Colon (tissue), 2 donors: ENCODE results near the gene NOP56.

ENCODE experiments used
- FAIRE-seq: peaks from 2 replicates; lab custom pipeline; 2012; peaks lifted over from hg19 to GRCh38; lab: Jason Lieb, UNC
- donor health status: control.
- donor health status: control.

NOP56 gene

DNA sequence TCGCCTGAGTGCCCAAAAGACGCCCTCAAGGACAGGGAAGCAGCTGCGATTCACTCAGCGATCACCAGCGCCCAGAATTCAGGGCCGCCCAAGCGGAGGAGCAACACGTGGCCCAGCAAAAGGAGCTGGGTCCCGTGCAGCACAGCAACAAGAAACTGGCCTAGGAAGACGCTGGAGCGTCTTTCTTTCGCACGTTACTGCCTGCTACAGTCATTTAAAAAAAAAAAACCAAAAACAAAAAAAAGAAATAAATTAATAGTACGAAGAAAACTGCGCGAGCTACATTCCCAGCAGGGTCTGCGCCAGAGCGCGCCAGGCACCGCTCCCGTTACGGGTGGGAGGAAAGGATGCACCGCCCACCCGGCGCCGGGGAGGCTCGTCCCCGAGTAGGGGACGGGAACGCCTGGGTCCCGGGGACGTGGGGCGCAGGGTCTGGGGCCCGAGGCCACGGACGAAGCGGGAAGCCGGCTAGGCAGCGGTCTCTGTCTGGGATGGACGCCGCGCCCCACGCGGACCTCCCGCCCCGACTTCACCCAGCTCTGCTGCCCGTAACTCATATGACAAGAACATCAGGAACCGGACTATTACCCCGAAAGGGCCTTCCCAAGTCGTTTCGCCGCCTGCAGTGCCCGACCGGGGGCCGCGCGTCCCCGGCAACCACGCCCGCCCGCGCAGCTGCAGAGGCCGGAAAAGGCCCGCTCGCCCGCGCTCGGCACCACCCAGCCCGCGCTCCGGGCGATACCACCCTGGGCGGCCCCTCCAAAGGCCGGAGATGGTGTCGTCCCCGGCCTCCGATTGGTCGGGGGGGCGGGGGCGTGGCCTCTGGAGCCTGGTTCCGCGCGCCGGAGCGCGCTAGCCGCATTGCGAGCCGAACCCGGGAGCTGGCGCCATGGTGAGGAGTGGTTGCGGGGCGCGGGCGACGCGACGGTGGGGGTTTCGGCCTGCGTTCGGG lies at the start of gene NOP56:
NOP56 (plus strand) TSS at position 861 of the 952 bp plus-strand sequence; CDS start at position 890, 29 bp downstream.
- no peak for FAIRE-seq

DNA sequence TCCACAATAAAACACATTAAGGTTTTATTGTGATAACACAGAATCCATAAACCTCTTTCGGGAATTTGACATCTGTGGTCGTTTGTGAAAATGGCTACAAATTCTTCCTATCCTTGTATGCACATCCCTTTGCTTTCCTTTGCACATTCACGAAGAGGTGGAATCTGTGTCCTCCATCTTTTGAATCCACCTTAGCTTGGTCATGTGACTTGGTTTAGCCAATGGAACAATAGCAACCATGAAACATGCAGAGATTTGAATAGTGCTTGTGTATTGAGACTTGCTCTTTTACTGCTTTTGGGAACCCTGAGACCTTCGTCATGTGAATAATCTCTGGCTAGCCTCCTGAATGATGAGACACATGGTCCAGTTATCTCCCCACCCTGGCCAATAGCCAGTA lies 49.7 kb upstream of the NOP56 start:
- FAIRE-seq = no peak

GRCh38 chr20:2603816-2604505 lies 48.5 kb upstream of the NOP56 start:
- no peak for FAIRE-seq

DNA sequence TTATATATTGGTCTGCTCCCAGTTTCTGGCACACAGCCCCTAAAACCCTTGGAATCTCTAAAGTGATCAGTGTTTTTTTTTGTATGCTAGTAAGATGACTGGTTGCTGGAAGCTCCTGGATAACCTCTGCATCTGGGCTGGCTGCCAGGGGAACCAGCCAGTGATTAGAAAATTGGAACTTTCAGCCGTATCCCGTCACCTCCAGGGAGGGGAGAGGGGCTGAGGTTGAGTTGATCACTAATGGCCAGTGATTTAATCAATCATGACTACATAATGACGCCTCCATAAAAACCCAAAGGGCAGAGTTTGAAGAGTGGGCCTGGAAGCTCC lies 48.0 kb upstream of the NOP56 start:
- FAIRE-seq = no peak

DNA sequence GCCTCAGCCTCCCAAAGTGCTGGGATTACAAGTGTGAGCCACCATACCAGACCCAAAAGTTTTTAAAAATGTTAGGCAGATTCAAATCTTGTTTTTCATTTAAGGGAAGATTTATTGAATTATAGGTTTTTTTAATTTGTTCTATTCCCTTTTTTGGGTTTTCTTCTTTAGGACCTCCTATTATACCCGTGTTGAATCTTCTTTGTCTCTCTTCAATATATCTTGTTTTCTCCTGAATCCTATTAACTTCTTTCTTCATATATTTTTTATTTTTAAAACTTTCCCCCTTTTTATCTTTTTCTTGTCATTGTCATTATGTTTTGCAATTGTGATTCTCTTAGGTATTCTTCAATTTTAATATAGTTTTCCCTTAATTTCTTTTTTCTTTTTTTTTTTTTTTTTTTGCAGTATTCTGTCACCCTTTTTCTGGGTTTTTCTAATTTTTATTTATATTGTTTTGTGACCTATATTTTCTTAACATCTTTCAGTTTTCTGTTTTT lies 45.9 kb upstream of the NOP56 start:
- peak; percentile 57 for FAIRE-seq

GRCh38 chr20:2610326-2610725 lies 42.1 kb upstream of the NOP56 start:
- FAIRE-seq = no peak

GRCh38 chr20:2610941-2611720 lies 41.3 kb upstream of the NOP56 start:
- FAIRE-seq = no peak

DNA sequence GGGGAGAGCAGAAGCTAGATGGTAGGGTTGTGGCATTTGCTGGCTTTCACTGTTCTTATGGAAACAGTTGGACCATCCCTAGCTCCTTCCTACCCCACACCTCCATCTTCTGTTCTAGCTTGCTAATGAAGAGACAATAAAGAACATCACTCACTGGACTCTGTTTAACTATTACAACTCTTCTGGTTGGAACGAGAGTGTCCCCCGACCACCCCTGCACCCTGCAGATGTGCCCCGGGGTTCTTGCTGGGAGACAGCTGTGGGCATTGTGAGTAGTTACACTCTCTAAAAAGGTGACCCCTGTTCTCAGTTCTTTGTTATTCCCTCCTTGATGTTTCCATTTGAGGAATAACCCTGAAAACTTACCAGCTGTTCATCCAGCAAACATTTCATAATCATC lies 40.4 kb upstream of the NOP56 start:
- no peak for FAIRE-seq

- no peak for FAIRE-seq
Observed at GRCh38 chr20:2616634-2617033, 35.8 kb upstream of the NOP56 start.

DNA sequence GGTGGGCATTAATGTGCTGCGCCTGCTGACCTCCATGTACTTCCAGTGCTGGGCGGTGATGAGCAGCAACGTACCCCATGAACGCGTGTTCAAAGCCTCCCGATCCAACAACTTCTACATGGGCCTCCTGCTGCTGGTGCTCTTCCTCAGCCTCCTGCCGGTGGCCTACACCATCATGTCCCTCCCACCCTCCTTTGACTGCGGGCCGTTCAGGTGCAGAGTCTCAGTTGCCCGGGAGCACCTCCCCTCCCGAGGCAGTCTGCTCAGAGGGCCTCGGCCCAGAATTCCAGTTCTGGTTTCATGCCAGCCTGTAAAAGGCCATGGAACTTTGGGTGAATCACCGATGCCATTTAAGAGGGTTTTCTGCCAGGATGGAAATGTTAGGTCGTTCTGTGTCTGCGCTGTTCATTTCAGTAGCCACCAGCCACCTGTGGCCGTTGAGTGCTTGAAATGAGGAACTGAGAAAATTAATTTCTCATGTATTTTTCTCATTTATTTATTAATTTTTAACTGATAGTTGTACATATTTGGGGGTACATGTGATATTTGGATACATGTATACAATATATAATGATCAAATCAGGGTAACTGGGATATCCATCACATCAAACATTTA lies 35.2 kb upstream of the NOP56 start:
- no peak for FAIRE-seq

DNA sequence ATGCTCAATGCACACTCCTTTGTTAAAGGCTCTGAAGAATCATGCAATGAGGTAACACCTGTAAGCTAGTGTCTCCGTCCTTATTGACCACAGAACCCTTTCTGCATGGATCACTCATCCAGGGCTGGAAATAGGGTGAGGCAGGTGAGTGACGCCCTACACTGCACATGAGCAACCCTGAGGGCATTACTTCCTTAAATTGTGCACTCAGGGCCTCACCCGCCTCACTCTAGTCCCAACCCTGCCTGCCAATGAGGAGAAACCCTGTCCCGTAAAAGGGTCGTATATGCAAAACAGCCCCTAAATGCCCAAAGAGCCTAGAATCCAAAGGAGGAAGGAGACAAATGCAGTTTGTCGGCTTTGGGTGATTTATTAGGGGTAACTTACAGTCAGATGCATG lies 33.6 kb upstream of the NOP56 start:
- FAIRE-seq = no peak

- no peak for FAIRE-seq
Observed at GRCh38 chr20:2619337-2619736, 33.1 kb upstream of the NOP56 start.

DNA sequence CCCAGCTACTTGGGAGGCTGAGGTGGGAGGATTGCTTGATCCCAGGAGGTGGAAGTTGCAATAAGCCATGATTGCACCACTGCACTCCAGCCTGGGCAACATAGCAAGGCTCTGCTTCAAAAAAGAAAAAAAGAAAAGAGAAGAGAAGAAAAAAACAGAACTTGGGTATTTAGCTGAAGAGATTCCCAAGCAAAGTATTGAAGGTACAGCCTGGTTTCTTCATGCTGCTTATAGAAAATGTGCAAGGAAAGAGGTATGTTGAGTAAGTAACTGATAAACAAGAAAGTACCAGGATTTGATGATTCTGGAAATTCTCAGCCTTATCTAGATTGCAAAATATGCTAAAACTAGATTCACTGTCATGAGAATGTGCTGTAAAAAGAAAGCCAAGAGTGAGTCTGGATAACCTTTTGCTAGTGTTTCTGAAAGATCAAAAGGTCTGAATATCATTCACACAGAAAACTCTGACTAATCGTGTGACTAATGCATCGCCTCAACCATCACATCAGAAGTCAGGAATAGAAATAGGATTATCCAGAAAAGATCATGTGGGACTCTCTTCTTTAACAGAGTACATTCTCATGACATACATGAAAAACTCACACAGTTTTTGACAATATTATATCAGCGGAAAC lies 32.4 kb upstream of the NOP56 start:
- FAIRE-seq = no peak

- no peak for FAIRE-seq
Observed at GRCh38 chr20:2624190-2624589, 28.2 kb upstream of the NOP56 start.

GRCh38 chr20:2625062-2625461 lies 27.4 kb upstream of the NOP56 start:
- FAIRE-seq = no peak

GRCh38 chr20:2626853-2627541 lies 25.4 kb upstream of the NOP56 start:
- no peak for FAIRE-seq

DNA sequence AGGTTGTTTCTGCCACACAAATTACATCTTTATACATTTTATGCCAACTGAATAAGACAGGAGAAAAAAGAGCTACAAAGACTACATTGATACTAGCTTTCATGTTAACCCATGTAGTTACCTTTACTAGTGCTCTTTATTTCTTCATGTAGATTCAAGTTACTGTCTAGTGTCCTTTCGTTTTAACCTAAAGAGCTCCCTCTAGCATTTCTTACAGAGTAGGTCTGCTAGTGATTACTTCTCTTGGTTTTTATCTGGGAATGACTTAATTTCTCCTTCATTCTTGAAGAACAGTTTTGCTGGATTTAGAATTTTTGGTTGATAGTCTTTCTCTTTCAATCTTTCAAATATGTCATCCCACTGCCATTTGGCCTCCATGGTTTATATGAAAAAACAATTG lies 21.2 kb upstream of the NOP56 start:
- FAIRE-seq = no peak

DNA sequence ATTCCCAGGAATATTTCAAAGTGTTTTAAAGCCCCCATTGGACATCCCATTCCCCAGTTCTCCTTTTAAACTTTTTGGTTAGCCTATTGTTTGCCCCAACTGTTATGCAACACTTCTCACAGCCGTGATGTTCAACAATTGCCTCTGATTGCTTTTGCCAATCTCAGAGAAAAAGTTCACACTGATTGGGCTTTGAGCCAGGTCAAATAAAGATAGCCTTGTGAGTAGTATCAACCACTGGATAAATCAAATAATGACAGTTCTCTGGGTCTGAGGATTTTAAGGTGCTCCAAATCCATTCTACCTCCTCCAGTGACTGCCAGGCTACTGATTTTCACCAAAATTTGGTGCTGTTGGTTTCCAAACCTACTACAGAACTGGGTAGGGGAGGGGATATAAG lies 19.1 kb upstream of the NOP56 start:
- FAIRE-seq = no peak

DNA sequence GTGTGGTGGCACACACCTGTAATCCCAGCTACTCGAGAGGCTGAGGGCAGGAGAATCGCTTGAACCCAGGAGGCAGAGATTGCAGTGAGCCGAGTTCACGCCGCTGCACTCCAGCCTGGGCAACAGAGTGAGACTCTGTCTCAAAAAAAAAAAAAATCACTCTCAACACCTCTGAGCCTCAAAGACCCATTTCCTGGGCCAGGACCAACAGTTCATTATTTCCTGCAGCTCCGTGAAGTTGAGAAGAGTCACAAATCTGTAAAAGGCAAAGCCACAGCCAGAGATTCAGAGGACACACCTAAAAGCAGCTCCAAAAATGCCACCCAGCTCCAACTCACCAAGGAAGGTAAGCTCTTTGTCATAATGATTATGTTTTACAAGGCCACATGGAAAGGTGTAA lies 15.2 kb upstream of the NOP56 start:
- no peak for FAIRE-seq

DNA sequence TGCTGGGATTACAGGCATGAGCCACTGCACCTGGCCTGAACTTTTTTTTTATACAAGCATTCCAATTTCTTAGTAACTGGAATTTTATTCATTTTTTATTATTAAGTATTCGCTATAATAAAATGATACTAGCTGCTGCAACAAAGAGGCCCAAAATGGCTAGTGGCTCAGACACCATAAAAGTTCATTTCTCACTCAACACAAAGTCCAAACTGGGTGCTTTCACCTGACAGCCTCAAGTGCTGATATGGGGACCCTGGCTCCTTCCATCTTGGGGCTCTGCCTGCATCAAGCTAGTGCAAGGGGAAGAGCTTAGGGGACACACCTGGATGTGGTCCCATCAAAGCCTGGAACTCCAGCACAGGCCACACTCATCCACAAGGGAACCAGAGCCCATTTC lies 12.2 kb upstream of the NOP56 start:
- FAIRE-seq = no peak

- no peak for FAIRE-seq
Observed at GRCh38 chr20:2640899-2641298, 11.5 kb upstream of the NOP56 start.
